Rectal smooth muscle tissue (tissue), 1 donor: Measurements from ENCODE around the gene EHBP1.

Experiments
- H3K27ac ChIP-seq: one replicate; pipeline ENCODE4 v1.7.0; 2013; ENCODE audit warnings: low read depth, low read length, inconsistent platforms
- H3K27me3 ChIP-seq: one replicate; pipeline ENCODE4 v1.7.0; 2013; ENCODE audit warnings: low read length; ENCODE audit not compliant: control insufficient read depth, insufficient read depth
- H3K36me3 ChIP-seq: one replicate; pipeline ENCODE4 v1.7.0; 2013; ENCODE audit warnings: low read length; ENCODE audit not compliant: control insufficient read depth, insufficient read depth
- H3K4me1 ChIP-seq: one replicate; pipeline ENCODE4 v1.7.0; 2013; ENCODE audit warnings: low read length; ENCODE audit not compliant: control insufficient read depth, insufficient read depth
- H3K4me3 ChIP-seq: one replicate; pipeline ENCODE4 v1.7.0; 2013; ENCODE audit warnings: low read length
- H3K9ac ChIP-seq: one replicate; pipeline ENCODE4 v1.7.0; 2013; ENCODE audit warnings: low read length

Gene EHBP1

GRCh38 chr2:63038034-63038433, 332.5 kb downstream of the EHBP1 start:
- Histone ChIP-seq H3K27ac (no peak overlapping the region), H3K27me3 (no peaks in the 10 kb centered on the region), H3K36me3 (no peaks in the 10 kb centered on the region), H3K9ac (no peak overlapping the region), H3K4me3 (no peak overlapping the region), H3K4me1 (no peaks in the 10 kb centered on the region)

GRCh38 chr2:63040586-63040985, 335.1 kb downstream of the EHBP1 start:
- Histone ChIP-seq H3K36me3 (no peaks in the 10 kb centered on the region), H3K4me1 (no peaks in the 10 kb centered on the region), H3K4me3 (no peak overlapping the region), H3K27me3 (no peaks in the 10 kb centered on the region), H3K27ac (no peak overlapping the region), H3K9ac (no peak overlapping the region)

- Histone ChIP-seq H3K4me3 (no peak overlapping the region), H3K36me3 (no peaks in the 10 kb centered on the region), H3K4me1 (no peaks in the 10 kb centered on the region)
These were observed 336.1 kb downstream of the EHBP1 start for GRCh38 chr2:63041592-63041991.

GRCh38 chr2:63044362-63045327, 339.1 kb downstream of the EHBP1 start:
- Histone ChIP-seq H3K9ac (no peak overlapping the region), H3K4me1 (peaks cover 3% of the 10 kb centered on the region), H3K27me3 (peaks cover 19% of the 10 kb centered on the region), H3K36me3 (no peaks in the 10 kb centered on the region), H3K27ac (no peak overlapping the region), H3K4me3 (no peak overlapping the region)

More at GRCh38 chr2:63041592-63041991, 336.1 kb downstream of the EHBP1 start:
- Histone ChIP-seq H3K9ac (no peak overlapping the region), H3K27me3 (no peaks in the 10 kb centered on the region), H3K27ac (no peak overlapping the region)

GRCh38 chr2:63046552-63046951, 341.0 kb downstream of the EHBP1 start:
- Histone ChIP-seq H3K27ac (no peak overlapping the region), H3K36me3 (no peaks in the 10 kb centered on the region), H3K27me3 (peaks cover 26% of the 10 kb centered on the region), H3K4me1 (peaks cover 9% of the 10 kb centered on the region), H3K9ac (no peak overlapping the region), H3K4me3 (no peak overlapping the region)

GRCh38 chr2:63046961-63047320, 341.4 kb downstream of the EHBP1 start:
- no peak overlapping the region for H3K27ac ChIP-seq
- H3K27me3 ChIP-seq: peaks cover 30% of the 10 kb centered on the region
- H3K4me1 ChIP-seq: peaks cover 9% of the 10 kb centered on the region
- no peaks in the 10 kb centered on the region for H3K36me3 ChIP-seq
- no peak overlapping the region for H3K4me3 ChIP-seq
- no peak overlapping the region for H3K9ac ChIP-seq

GRCh38 chr2:63047321-63048279, 342.1 kb downstream of the EHBP1 start:
- Histone ChIP-seq H3K36me3 (no peaks in the 10 kb centered on the region), H3K9ac (no peak overlapping the region), H3K4me3 (no peak overlapping the region), H3K27ac (no peak overlapping the region), H3K4me1 (peaks cover 9% of the 10 kb centered on the region), H3K27me3 (peaks cover 35% of the 10 kb centered on the region)

GRCh38 chr2:63048367-63049171, 343.1 kb downstream of the EHBP1 start:
- Histone ChIP-seq H3K27me3 (peaks cover 40% of the 10 kb centered on the region), H3K4me1 (peaks cover 9% of the 10 kb centered on the region), H3K9ac (no peak overlapping the region), H3K36me3 (no peaks in the 10 kb centered on the region), H3K27ac (no peak overlapping the region), H3K4me3 (no peak overlapping the region)

GRCh38 chr2:63049211-63049969, 343.9 kb downstream of the EHBP1 start:
- Histone ChIP-seq H3K27me3 (peaks cover 44% of the 10 kb centered on the region), H3K4me1 (peaks cover 12% of the 10 kb centered on the region), H3K4me3 (peak overlapping the region; percentile 41), H3K27ac (no peak overlapping the region), H3K9ac (no peak overlapping the region), H3K36me3 (no peaks in the 10 kb centered on the region)

GRCh38 chr2:63049970-63050333, 344.4 kb downstream of the EHBP1 start:
- peak overlapping the region; percentile 41 for H3K4me3 ChIP-seq
- H3K36me3 ChIP-seq: no peaks in the 10 kb centered on the region
- H3K27me3 ChIP-seq: peaks cover 50% of the 10 kb centered on the region
- H3K27ac ChIP-seq: no peak overlapping the region
- peaks cover 13% of the 10 kb centered on the region for H3K4me1 ChIP-seq
- H3K9ac ChIP-seq: no peak overlapping the region

- Histone ChIP-seq H3K27ac (no peak within 1 kb of the TSS), H3K9ac (no peak within 1 kb of the TSS), H3K4me3 (peak within 1 kb of the TSS; percentile 55), H3K36me3 (no peaks in the 10 kb centered on the region), H3K4me1 (peaks cover 13% of the 10 kb centered on the region), H3K27me3 (peaks cover 55% of the 10 kb centered on the region)
These were observed 345.0 kb downstream of the EHBP1 start, which contains the start of gene OTX1 for GRCh38 chr2:63050334-63051041. Gene OTX1, plus strand, starts transcription at chr2:63050830. Its CDS starts 2,161 bp downstream, at chr2:63052991.
